Measurements from ENCODE around the gene CTNNA3.

DNA sequence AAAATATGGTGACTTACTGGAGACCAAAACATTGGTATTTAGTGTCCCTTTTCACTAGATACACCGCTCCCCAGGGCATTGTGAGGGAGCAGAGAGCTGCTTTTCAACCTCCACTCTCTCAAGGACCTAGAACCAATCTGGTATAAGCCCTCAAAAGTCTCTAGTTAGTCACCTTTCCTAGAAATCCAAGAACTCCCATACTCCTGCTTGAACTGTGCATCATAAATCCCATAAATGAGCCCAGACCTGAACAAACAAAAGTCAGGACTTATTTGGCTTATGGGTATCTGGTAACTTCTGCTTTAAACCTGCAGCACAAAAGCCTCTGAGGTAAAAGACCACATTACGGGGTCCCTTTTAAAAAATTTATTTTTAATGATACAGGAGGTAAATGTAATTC, 1373.2 kb downstream of the CTNNA3 start:
- TF ChIP-seq, protein P1, sequence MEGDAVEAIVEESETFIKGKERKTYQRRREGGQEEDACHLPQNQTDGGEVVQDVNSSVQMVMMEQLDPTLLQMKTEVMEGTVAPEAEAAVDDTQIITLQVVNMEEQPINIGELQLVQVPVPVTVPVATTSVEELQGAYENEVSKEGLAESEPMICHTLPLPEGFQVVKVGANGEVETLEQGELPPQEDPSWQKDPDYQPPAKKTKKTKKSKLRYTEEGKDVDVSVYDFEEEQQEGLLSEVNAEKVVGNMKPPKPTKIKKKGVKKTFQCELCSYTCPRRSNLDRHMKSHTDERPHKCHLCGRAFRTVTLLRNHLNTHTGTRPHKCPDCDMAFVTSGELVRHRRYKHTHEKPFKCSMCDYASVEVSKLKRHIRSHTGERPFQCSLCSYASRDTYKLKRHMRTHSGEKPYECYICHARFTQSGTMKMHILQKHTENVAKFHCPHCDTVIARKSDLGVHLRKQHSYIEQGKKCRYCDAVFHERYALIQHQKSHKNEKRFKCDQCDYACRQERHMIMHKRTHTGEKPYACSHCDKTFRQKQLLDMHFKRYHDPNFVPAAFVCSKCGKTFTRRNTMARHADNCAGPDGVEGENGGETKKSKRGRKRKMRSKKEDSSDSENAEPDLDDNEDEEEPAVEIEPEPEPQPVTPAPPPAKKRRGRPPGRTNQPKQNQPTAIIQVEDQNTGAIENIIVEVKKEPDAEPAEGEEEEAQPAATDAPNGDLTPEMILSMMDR (IDR thresholded peaks at IDR 0.05; ENCODE audit: poor library complexity, severe bottlenecking) = no peak
- TF ChIP-seq POLR2AphosphoS5 (IDR thresholded peaks at IDR 0.05) = no peak
- no peak for TF ChIP-seq TAF1 (IDR thresholded peaks at IDR 0.05; ENCODE audit: low read depth)
- no peak for TF ChIP-seq EP300 (conservative IDR thresholded peaks at IDR 0.05; ENCODE audit: poor library complexity, severe bottlenecking)
- TF ChIP-seq, protein P2, sequence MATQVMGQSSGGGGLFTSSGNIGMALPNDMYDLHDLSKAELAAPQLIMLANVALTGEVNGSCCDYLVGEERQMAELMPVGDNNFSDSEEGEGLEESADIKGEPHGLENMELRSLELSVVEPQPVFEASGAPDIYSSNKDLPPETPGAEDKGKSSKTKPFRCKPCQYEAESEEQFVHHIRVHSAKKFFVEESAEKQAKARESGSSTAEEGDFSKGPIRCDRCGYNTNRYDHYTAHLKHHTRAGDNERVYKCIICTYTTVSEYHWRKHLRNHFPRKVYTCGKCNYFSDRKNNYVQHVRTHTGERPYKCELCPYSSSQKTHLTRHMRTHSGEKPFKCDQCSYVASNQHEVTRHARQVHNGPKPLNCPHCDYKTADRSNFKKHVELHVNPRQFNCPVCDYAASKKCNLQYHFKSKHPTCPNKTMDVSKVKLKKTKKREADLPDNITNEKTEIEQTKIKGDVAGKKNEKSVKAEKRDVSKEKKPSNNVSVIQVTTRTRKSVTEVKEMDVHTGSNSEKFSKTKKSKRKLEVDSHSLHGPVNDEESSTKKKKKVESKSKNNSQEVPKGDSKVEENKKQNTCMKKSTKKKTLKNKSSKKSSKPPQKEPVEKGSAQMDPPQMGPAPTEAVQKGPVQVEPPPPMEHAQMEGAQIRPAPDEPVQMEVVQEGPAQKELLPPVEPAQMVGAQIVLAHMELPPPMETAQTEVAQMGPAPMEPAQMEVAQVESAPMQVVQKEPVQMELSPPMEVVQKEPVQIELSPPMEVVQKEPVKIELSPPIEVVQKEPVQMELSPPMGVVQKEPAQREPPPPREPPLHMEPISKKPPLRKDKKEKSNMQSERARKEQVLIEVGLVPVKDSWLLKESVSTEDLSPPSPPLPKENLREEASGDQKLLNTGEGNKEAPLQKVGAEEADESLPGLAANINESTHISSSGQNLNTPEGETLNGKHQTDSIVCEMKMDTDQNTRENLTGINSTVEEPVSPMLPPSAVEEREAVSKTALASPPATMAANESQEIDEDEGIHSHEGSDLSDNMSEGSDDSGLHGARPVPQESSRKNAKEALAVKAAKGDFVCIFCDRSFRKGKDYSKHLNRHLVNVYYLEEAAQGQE (IDR thresholded peaks at IDR 0.05; ENCODE audit: borderline replicate concordance) = no peak
- TF ChIP-seq RAD21 (conservative IDR thresholded peaks at IDR 0.05) = no peak
- TF ChIP-seq EZH2 (IDR thresholded peaks at IDR 0.05; ENCODE audit: borderline replicate concordance, insufficient read depth, low read length, poor library complexity, severe bottlenecking) = no peak
- TF ChIP-seq SMC3 (conservative IDR thresholded peaks at IDR 0.05; ENCODE audit: poor library complexity) = no peak
